GM19324 (cell line): ENCODE measurements around the gene DGCR2.
"Not testable (repeated sequence)": the region's sequence is repeated elsewhere in the genome, so short reads cannot be mapped to it uniquely, and the experiment has no call there.

ENCODE experiments used
- ATAC-seq: cut with Tn5 transposase; IDR thresholded peaks from one replicate; pipeline ENCODE4 v1.9.1; 2021; ENCODE audit warnings: mild to moderate bottlenecking, moderate library complexity; ENCODE audit not compliant: unreplicated experiment, low FRiP score

The DGCR2 gene

DNA sequence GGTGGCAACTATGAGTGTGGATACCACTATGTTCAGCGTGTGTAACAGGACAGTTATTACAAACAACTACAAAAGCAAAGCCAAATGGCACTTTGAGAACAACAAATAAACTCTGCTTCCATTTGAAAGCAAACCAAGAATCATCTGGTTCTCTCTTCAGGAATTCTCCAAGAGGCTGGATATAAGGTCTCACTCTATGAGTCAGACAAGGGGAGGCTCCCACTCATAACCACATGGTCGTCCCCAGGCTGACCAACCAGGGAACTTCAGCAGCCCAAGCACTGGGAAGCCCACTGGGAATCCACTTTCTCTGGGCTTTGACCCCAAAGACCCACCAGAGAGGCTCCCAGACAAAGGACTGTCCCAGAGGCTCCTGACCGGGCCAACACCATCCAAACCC lies 35.3 kb downstream of the DGCR2 start:
- no peak for ATAC-seq

DNA sequence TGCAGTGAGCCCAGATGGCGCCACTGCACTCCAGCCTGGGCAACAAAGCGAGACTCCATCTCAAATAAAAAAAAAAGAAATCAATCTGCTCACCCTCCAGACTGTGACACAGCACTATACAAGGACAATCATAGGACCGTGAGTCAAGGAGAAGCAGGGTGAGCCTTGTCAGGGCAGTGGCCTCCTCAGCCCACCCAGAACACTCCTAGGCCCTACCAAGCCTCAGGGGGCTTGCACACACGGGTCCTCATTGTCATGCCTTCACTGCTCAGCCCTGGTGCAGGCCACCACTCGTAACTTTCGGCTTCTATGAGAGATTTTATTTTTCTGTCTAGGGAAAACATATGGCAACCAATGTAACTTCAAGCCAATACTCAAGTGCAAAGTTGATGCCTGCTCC lies 35.8 kb downstream of the DGCR2 start:
- ATAC-seq, result no peak

DNA sequence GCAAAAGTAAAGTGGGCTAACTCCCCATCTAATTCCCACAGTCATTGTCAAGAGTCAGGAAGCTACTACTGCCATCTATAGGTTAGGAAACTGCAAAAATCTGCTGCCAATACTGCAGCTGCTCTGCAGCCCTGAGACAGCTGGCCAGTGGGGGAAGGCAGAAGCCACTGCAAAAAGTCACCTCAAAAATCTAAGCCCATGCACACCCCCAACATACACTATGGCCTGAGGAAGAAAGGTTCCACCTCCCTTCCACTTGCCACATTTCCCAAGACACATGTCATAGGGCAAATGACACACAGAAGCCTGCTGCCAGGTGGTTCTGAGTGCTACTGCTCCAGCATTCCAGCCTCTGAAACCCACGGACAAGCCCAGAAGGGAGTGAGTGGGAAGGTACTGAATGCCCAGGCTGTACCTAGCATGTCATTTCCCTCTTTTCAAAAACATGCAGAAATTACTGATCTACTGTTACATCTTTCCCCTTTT lies 36.9 kb downstream of the DGCR2 start:
- ATAC-seq, result no peak

DNA sequence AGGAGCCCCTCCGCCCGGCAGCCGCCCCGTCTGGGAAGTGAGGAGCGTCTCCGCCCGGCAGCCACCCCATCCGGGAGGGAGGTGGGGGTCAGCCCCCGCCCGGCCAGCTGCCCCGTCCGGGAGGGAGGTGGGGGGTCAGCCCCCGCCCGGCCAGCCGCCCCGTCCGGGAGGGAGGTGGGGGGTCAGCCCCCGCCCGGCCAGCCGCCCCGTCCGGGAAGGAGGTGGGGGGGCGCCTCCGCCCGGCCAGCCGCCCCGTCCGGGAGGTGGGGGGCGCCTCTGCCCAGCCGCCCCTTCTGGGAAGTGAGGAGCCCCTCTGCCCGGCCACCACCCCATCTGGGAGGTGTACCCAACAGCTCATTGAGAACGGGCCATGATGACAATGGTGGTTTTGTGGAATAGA lies 37.6 kb downstream of the DGCR2 start:
- not testable (repeated sequence) for ATAC-seq

DNA sequence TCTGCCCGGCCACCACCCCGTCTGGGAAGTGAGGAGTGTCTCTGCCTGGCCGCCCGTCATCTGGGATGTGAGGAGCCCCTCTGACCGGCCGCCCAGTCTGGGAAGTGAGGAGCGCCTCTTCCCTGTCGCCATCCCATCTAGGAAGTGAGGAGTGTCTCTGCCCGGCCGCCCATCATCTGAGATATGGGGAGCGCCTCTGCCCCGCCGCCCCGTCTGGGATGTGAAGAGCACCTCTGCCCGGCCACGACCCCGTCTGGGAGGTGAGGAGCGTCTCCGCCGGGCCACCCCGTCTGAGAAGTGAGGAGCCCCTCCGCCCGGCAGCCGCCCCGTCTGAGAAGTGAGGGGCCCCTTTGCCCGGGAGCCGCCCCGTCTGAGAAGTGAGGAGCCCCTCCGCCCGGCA lies 38.1 kb downstream of the DGCR2 start:
- not testable (repeated sequence) for ATAC-seq

DNA sequence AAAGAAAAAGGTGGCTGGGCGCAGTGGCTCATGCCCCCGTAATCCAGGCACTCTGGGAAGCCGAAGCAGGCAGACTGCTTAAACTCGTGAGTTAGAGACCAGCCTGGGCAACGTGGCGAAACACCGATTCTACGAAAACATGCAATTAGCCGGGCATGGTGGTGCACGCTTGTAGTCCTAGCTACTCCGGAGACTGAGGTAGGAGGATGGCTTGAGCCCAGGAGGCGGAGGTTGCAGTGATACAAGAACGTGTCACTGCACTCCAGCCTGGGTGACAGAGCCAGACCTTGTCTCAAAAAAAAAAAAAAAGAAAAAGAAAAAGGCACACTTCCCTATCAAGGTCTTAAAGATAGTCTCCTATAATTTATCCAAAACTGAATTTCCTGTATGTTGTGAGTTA lies 39.4 kb downstream of the DGCR2 start:
- ATAC-seq, result no peak

DNA sequence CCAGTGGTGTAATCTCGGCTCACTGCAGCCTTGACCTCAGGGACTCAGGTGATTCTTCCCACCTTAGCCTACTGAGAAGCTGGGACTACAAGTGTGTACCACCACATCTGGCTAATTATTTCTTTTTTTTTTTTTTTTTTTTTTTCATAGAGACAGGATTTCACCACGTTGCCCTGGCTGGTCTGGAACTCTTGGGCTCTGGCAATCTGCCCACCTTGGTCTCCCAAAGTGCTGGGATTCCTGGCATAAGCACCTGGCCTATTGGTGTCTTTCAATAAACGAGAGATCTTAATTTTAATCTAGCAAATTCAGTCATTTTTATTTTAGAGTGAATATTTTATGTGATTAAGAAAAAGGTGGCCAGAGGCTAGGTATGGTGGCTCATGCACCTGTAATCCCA lies 40.1 kb downstream of the DGCR2 start:
- ATAC-seq, result no peak

DNA sequence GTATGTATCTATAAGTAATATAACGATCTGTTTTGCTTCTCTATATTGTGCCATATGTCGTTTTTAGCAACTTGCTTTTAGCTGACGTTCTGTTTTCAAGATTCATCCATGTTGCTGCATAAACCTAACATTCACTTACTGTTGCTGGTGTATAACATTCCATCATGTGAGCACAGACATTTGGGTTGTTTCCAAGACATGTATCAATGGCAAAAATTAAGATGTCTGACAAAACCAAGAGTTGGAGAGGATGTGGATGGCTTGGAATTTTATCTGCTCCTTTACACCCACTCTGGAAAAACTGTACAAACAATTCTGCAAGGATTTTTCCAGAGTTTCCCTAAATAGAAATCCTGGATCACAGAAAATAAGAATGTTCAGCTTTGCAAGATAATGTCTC lies 40.9 kb downstream of the DGCR2 start:
- no peak for ATAC-seq

DNA sequence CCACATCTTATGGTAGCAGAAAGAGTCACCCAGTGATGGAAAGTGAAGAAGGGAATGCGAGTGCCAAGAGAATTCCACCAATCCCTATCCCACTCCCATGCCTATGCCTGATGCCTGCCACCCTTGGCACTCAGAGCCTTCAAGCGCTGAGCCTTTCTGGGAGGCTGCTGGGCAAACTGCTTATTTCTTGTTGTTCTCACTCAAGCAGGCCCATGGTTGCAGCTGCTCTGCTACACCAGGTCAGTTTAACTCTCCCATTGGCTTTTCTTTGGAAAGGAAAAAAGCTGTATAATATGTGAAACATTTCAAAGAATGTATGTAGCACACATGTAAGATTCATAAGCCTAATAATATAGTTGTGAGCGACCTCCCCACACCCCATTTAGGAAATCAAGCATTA lies 41.4 kb downstream of the DGCR2 start:
- ATAC-seq, result no peak

DNA sequence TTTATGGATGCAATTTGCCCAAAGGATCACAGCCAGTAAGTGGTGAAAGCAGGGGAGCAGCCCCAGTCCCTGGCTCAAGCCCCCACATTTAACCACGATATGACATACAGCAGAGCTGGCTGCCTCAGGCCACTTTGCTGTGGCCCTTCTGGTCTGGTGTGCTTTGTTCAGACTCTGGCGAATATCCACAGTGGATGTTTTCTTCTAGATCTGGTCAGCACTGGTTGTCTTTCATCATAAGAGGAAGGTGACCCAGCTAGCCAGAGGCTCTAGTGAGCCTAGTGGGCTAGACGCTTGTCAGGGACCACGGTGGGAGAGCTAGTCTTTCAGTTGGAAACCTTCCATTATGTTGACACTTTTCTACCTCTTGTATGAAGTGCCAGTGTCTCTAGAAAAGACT lies 42.5 kb downstream of the DGCR2 start:
- ATAC-seq, result no peak

DNA sequence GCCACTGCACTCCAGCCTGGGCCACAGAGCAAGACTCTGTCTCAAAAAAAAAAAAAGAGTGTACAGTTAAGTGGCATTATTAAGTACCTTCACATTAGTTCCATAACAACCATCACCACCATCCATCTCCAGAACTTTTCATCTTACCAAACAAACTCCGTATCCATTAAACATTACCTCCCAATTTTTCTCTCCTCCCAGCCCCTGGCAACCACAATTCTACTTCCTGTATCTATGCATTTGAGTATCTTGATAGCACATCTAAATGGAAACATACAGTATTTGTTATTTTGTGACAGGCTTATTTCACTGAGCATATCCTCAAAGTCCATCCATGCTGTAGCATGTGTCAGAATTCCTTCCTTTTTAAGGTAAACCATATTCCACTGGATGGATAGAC lies 46.8 kb downstream of the DGCR2 start:
- no peak for ATAC-seq

DNA sequence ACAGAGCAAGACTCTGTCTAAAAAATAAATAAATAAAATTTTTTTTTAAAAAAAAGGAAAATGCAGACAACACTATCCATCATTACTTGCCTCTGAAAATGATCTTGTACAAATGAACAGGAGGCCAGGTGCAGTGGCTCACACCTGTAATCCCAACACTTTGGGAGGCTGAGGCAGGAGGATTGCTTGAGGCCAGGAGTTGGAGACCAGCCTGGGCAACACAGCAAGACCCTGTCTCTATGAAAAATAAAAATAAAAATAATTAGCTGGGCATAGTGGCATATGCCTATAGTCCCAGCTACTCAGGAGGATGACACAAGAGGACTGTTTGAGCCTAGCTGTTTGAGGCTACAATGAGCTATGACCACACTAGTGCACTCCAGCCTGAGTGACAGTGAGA lies 49.4 kb downstream of the DGCR2 start:
- not testable (repeated sequence) for ATAC-seq

DNA sequence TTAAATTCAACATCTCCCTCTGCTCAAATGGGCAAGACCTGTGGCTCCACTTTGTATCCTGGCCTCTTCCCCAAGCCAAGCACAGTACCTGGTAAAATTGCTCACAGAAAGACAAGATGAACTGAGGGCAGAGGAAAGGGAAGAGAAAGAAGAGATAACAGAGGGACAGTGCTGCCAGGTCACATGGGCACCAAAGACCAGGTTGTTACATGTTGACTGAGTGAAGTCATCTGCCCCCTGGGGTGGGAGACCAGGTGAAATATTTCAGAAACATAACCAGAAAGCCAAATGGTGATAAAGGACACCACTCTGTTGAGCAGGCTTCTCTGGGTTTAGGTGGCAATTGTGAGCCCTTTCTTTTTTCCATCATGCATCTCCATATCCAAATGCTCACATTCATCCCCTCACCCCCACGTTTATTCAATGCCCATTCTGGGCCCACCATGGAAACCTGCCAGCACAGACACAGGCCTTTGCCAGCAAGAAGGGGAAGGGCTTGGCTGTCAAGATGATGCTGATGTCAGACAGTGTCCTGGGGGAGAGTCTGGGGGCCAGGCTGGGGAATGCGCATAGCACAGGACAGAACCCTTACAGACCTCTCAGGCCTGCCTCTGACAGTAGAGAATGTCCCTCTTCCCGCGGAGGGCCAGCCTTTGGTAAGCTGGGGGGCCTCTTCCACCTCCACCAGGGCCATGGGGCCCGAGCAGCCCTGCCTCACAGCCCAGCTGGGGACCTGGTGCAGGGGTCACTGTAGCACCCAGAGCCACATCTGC lies 51.6 kb downstream of the DGCR2 start:
- no peak for ATAC-seq

DNA sequence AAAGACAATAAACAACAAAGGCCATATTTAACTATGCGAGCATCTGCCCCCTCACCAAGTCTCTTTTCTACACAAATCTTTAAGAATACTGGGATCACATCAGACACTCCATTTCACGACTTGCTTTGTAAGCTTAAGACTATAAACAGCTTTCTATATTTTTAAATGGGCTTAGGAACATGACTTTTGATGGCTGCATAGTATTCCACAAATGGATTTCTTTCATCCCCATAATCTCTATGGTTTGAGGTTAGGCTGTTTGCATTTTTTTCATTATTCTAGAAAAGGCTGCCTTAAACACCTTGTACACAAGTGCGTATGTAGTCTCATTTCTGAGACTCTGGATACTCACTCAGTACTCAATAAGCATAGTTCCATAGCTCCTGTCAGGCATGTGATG lies 52.8 kb downstream of the DGCR2 start:
- ATAC-seq, result no peak

DNA sequence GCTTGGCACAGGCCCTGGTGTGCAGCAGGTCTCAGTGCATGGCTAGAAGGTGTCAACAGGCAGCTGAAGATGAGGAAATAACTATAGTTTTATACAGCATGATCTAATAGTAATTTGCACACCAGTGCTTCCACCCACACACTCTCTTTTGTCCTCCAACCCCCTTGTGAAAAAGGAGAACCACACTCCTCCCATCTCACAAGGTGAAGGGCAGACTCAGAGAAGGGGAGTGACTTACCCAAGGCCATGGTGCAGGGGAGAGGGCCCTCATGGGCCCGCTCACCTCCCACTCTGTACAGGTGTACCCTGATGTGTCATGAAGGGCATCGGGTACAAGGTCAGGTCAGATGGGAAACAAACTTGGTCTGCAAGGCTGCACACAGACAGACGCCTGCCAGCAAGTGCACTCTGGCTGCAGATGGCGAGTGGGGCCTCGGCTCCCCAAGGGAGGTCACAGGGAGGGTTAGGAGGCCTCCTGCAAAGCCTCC lies 53.4 kb downstream of the DGCR2 start:
- no peak for ATAC-seq

DNA sequence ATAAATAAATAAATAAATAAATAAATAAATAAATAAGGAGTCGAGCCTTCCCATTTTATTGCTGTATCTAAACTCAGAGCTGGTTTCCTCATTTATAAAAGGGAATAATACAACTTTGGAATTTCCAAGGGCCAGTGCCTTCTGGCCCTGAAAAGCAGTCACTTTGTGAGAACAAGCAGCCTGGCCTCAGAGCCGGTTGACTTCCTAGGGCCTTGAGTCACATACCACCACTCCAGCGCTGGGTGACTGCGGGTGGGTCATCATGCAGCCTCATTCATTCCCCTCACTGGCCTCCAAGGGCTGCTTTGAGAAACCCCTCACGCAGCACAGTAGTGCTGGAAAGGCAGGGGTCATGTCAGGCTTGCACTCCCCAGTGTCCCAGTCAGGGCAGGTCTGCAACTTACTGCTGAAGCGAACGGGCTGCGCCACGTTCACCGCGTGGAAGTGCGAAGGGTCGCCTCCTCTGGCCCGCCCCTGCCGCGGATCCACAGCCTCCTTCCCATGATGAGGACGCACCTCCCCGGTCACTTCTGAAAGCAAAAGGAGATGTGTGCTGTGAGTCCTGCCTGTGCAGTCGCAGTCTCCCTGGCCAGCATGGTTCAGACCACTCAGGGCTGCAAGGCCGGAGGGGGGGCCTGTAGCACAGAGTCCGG lies 54.4 kb downstream of the DGCR2 start:
- ATAC-seq, result no peak

DNA sequence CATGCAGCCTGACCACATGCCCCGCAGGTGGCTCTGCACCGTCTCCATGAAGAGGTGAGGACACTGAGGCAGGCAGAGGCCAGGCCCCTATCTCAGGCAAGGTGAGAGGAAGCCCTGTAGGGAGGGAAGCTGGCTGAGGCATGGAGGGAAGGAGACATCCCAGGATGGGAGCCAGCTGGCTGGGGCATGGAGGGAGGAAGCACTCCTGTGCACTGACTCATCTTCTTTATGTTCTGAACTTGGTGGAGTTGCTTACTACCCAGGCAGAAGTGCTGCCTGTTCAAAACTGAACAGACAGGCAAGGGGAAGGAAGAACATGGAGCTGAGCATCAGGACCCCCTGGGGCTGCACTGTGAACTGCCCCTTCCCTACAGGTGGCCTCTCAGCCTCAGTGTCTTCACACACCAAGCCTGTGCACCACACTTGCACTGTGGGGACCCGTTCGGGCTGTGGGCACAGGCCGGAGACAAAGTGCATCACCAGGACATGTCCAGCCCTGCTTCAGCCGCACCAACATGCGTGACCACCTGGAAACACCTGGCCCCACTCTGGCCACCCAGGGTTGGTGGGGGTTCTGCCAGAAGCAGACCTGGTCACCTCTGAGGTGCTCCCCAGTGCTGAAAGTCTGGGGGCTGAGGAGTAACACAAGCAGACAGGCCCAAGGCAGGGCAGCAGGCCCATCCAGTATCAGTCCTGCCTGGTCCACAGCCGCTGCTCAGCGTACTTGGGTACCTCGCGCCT lies 55.5 kb downstream of the DGCR2 start:
- no peak for ATAC-seq

DNA sequence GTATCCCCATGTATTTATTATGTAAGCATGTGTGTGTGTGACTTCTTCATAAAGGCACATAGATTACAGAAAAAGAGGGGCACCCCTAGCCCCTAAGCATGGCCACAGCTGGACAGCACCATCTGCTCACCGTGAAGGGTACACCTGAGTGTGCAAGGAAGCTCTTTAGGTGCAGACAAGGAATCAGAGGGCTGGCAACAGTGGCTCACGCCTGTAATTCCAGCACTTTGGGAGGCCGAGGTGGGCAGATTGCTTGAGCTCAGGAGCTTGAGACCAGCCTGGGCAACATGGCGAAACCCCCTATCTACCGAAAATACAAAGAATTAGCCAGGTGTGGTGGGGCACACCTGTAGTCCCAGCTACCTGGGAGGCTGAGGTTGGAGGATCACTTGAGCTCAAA lies 56.3 kb downstream of the DGCR2 start:
- no peak for ATAC-seq

DNA sequence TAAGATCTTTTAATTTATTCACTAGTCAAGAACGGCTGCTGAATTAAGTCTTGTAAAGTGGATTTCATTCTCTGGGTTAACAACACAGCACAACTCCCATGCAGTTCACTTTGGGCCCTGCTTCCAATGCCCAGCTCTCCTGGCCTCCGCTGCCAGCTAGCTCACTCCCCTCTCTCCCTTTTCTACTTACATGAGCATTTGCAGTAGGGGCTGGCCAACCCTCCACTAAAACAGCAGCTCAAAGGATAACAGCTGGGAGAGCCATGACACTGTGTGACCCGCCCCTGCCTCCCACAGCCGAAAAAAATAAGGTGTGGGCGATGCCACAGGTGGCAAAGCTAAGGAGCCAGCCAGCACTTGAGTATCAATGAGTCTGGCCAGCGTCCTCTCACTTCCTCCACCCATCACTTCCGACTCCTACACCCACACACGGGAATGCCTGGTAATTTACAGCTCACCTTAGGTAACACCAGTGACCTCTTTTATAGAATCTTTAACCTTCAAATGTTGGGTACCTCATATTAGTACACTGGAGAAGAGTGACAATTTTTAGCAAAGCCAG lies 56.8 kb downstream of the DGCR2 start:
- no peak for ATAC-seq

DNA sequence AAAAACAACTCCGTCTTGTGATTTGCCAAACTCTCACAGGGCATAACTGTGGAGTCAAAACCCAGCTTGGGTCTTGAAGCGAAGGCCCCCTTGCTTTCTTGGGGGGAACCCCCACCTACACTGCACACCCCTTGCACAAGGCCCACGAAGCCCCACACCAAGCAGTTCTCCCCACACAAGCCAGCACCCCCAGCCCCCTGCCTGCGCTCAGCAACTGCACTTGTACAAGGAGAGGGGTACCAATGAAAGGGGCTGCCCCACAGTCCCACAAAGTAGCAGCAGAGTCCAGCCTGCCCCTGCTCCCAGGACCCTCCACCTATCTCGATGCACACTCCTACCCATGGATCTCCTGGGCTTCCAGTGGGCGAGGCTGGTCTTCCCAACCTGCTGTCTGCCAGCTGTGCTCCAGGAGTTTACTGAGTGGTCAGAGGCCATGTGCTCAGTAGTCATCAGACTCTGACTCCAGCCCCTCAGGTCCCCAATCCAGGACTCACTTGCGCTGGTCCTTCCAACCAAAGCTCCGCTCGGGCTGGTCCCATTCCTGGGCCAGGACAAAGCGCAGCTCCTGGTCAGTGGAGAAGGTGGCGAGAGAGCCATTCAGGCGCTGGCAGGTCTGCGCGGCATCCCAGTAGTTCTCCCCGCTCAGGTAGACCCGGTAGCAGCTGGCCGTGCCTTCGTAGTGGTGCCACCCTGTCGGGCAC lies 57.7 kb downstream of the DGCR2 start:
- ATAC-seq, result no peak
